Loucy (cell line): ENCODE results near the gene NHLH1.

Experiments used
- CTCF ChIP-seq: fragments of 200-600 bp; sonication (generic); conservative IDR thresholded peaks from 2 replicates; pipeline ENCODE4 v1.5.1; 2014; ENCODE audit warnings: mild to moderate bottlenecking, antibody characterized with exemption, low read length
- EZH2phosphoT487 ChIP-seq: fragments of 200-600 bp; IDR thresholded peaks from 2 replicates; pipeline ENCODE4 v1.6.1; 2018; ENCODE audit warnings: antibody characterized with exemption, mild to moderate bottlenecking, moderate library complexity, borderline replicate concordance

- no peak for TF ChIP-seq CTCF
- no peak for TF ChIP-seq EZH2phosphoT487
Observed at GRCh38 chr1:160346958-160347357, 19.9 kb upstream of the NHLH1 start.
